GM18858 (cell line): Measurements from ENCODE around the gene PRR16.

Experiments
- ATAC-seq: cut with Tn5 transposase; IDR thresholded peaks from one replicate; pipeline ENCODE4 v1.9.1; 2021; ENCODE audit not compliant: unreplicated experiment

Gene PRR16

GRCh38 chr5:120463006-120463680, 957 bp upstream of the PRR16 start:
- ATAC-seq, result no peak

DNA sequence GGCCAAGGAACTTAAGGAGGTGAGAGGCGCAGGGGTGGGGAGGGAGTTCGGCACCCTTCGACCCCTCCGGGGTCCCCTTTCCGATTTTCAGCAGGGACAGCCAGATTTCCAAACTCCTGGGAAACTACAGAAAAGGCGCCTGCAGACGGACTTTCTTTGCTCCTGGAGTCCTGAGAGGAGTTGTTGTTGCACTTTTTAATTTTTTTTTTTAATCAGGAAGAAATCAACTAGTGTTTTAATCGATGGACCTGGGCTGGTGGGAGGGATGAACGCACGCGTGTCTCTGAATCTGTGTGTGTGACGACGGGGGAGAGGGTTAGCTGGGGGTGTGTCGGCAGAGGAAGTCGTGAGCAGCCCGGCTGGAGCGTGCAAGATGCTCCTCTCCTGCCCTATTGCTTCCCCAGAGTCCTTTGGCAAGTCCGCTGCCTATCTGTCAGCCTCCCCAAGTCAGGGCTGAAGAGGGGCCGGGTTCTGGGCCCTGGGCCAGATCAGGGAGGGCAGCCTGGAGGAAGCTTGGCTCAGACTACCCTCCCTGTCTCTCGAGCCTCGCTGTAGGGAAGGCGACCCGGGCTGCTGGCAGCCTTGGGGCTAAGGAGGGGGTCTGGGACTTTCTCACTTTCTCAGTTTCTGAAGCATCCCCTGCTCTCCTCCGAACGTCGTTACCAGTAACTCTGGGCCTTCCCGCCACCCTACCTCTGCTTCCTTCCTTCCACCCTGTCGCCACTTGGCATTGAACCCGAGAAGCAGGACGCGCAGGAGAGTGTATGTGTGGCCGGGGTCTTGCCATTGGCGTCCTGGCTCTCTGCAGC, 731 bp downstream of the PRR16 start:
- no peak for ATAC-seq

DNA sequence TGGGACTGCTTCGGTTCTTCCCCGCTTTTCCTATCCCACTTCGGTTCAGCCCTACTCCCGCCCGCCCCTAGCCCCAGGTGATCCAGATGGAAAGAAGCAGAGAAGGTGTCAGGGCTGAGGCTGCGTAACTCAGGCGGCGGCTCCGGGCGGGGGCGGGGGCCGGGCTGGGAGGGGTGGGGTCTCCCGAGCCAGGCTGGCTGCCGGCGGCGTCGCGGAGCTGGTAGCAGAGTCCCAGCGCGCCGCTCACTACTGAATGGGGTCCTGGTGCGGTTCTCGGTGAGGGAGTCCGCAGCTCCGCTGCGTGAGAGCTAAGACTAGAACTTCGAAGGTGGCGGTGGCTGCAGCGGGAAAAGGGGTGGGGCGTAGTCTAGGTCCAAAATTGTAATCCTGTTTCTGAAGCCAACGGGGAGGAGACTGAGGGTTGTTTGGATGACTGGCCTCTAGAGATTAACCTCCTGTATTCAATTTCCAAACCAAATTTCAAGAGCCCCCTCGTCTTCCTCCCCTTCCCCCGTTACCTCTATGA, 1.4 kb downstream of the PRR16 start:
- no peak for ATAC-seq

- no peak for ATAC-seq
Measured at GRCh38 chr5:120466341-120467006, 2.4 kb downstream of the PRR16 start.

- no peak for ATAC-seq
Measured at GRCh38 chr5:120471971-120472370, 7.9 kb downstream of the PRR16 start.

GRCh38 chr5:120472911-120473310, 8.8 kb downstream of the PRR16 start:
- ATAC-seq, result no peak

- ATAC-seq, result no peak
Measured at GRCh38 chr5:120473332-120473731, 9.2 kb downstream of the PRR16 start.

GRCh38 chr5:120476063-120476462, 12.0 kb downstream of the PRR16 start:
- no peak for ATAC-seq

- no peak for ATAC-seq
Measured at GRCh38 chr5:120479066-120479465, 15.0 kb downstream of the PRR16 start.

DNA sequence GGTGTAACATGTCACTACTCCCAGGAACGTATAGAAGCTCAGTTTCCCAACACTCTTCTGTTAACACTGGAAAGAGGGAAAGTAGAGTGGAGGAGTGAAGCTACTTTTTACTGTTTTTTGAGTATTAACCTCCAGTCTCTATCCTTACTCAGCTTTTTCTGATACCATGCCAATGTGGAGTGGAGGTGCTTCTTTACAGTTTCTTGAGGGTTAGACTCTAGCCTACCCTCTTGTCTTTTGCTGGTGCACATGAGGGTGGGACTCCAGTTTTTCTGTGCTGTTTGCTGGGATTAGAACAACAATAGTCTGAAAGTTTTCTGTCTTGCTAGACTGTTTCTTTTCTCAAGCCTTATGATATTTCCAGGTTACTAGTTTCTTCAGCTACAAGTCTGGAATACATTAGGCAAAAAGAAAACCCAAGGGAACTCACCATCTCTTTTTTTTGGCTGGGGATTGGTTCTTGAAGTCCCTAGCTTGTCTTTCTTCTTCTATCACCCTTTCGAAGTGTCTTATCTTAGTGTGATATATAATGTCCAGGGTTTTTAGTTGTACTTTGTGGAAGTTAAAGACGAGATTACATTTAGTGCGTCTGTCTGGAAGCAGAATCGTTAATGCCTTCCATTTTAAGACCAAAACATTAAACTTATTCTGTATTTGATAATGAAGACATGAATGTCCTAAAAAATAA, 35.9 kb downstream of the PRR16 start:
- ATAC-seq, result no peak

GRCh38 chr5:120502531-120502930, 38.4 kb downstream of the PRR16 start:
- no peak for ATAC-seq

DNA sequence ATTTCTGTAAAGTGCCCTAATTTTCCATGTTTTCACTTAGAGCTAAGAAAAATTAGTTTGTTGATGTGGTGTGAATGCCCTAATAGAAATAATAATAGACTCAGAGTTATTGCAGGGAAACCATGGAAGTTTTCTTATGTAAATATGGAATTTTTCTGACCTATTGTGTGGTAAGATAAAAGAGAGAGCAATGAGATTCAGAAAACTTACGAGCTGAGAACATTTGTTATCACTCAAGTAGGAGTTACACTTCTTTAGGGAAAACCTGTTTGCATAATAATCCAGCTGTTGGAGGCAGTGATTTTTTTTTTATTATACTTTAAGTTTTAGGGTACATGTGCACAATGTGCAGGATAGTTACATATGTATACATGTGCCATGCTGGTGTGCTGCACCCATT, 39.2 kb downstream of the PRR16 start:
- no peak for ATAC-seq

GRCh38 chr5:120504057-120504456, 40.0 kb downstream of the PRR16 start:
- no peak for ATAC-seq

GRCh38 chr5:120507197-120507596, 43.1 kb downstream of the PRR16 start:
- no peak for ATAC-seq

- ATAC-seq, result no peak
Measured at GRCh38 chr5:120507800-120508463, 43.8 kb downstream of the PRR16 start.

DNA sequence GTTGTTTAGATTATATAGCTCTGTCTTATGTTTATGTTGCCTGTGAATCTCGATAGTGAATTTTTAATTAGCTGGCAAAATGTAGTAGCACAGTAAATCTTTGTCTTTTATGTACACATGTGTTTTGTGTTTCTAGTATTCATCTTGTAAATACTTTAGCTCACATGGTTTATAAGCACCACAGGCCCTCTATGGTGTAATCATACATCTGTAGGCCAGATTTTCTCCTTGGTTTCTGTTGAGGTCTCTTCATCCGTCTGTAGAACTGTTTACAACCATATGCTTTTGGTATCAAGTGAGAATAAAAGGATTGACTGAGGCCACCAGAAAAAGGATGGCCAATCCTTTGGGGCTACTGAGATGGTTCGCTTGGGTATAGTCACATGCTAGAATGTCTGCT, 45.0 kb downstream of the PRR16 start:
- no peak for ATAC-seq

GRCh38 chr5:120510098-120510637, 46.1 kb downstream of the PRR16 start:
- no peak for ATAC-seq

DNA sequence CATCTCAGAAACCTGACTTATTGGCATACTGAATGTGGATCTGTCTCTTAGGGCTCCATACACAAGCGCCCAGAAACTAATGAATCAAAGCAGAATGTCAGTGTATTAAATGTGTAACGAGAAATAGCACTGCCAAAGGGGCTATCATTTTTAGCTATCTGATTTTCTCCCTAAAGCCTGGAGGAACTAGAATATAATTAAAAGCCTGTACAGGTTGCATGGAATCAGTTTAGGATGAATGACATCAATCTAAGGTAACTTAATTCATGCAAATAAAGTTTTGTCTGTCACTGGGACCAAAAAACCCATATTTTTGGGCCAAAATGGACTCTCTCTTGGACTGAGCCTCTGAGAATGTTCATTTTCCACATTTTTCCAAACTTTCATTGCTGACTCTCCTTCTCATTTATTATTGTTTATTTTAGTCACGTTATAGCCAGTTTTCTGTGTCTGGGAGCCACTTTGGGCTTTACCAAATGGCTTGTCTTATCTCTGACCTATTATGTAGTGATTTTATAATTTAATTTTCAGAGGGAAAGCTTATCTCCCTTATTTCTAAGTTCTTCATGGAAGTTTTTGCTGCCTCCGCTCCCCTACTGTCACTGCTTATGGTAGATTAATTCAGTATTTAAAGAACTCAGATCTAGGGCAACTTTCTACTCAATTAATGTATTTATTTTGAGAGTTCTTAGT, 47.0 kb downstream of the PRR16 start:
- no peak for ATAC-seq

- ATAC-seq, result no peak
Measured at GRCh38 chr5:120512068-120512467, 48.0 kb downstream of the PRR16 start.
